Fibroblast of lung (primary cell): ENCODE data around the gene STPG1. TPM values are rescaled to one million over a fixed set of nuclear protein-coding genes. Genes with fewer than 3 reads are reported as not detected.
"Not testable (repeated sequence)": the region's sequence is repeated elsewhere in the genome, so short reads cannot be mapped to it uniquely, and the experiment has no call there.

Source experiments
- DNase-seq, 2 donors: peaks; one replicate each; pipeline versions ENCODE4 v3.0.0 to v3.0.0-alpha.2; 2010; ENCODE audit warnings: low read depth in 2 of 2
- H2AFZ ChIP-seq: 2 replicates; pipeline ENCODE4 v1.5.1; 2012; ENCODE audit warnings: low read length, control low read depth, inconsistent platforms
- H3K27ac ChIP-seq: 2 replicates; pipeline ENCODE4 v1.5.1; 2011; ENCODE audit warnings: low read length, control low read depth; ENCODE audit not compliant: insufficient read depth
- H3K27me3 ChIP-seq: 2 replicates; pipeline ENCODE4 v1.5.1; 2011; ENCODE audit warnings: mild to moderate bottlenecking, low read length; ENCODE audit not compliant: control insufficient read depth, insufficient read depth
- H3K36me3 ChIP-seq: 2 replicates; pipeline ENCODE4 v1.5.1; 2011; ENCODE audit warnings: low read length; ENCODE audit not compliant: control insufficient read depth, insufficient read depth
- H3K4me1 ChIP-seq: 2 replicates; pipeline ENCODE4 v1.5.1; 2011; ENCODE audit warnings: low read length; ENCODE audit not compliant: control insufficient read depth, insufficient read depth; ENCODE audit errors: extremely low read depth
- H3K4me2 ChIP-seq: 2 replicates; pipeline ENCODE4 v1.5.1; 2011; ENCODE audit warnings: low read length, control low read depth; ENCODE audit not compliant: insufficient read depth; ENCODE audit errors: extremely low read depth
- H3K4me3 ChIP-seq, 4 experiments: fragments of 200-600 bp in 1 of 4; sonication (generic) in 1 of 4; replicated peaks in 1 of 4; 2 replicates each; pipeline ENCODE4 v1.5.1; 2011 to 2016; ENCODE audit warnings: low read length in 4 of 4, low read depth in 3 of 4, mild to moderate bottlenecking in 3 of 4, control low read depth in 2 of 4, inconsistent platforms in 1 of 4, mixed read lengths in 1 of 4; ENCODE audit not compliant: insufficient read depth in 1 of 4; ENCODE audit errors: control extremely low read depth in 1 of 4
- H3K79me2 ChIP-seq: 2 replicates; pipeline ENCODE4 v1.5.1; 2012; ENCODE audit warnings: mild to moderate bottlenecking, low read length, inconsistent platforms; ENCODE audit not compliant: control insufficient read depth, insufficient read depth
- H3K9ac ChIP-seq: 2 replicates; pipeline ENCODE4 v1.5.1; 2011; ENCODE audit warnings: mild to moderate bottlenecking, low read length, control low read depth; ENCODE audit not compliant: insufficient read depth
- H3K9me3 ChIP-seq: 2 replicates; pipeline ENCODE4 v1.5.1; 2012; ENCODE audit warnings: low read depth, low read length; ENCODE audit not compliant: control insufficient read depth, insufficient read depth
- H4K20me1 ChIP-seq: 2 replicates; pipeline ENCODE4 v1.5.1; 2011; ENCODE audit warnings: low read length; ENCODE audit not compliant: control insufficient read depth, insufficient read depth; ENCODE audit errors: extremely low read depth
- EZH2 ChIP-seq: IDR thresholded peaks from 2 replicates; pipeline ENCODE4 v1.5.1; 2012; ENCODE audit warnings: low read length, control low read depth, mild to moderate bottlenecking; ENCODE audit errors: missing control alignments
- polyA plus RNA-seq, 2 donors: library from polyadenylated mRNA; depleted of rRNA in 1 of 2; stranded (reverse) in 1 of 2; unstranded in 1 of 2; fragments of >200 nt; gene quantifications; 2 replicates each; pipeline ENCODE4 v1.2.1, GENCODE V29; 2011 to 2012; ENCODE audit warnings: missing spikeins in 1 of 2
- total RNA-seq: library from RNA; depleted of rRNA; stranded (reverse); fragments of >200 nt; gene quantifications from 2 replicates; pipeline ENCODE4 v1.2.1, GENCODE V29; 2014
- TF ChIP-seq, protein P1 (sequence below), 2 donors: IDR thresholded peaks in 1 of 2; conservative IDR thresholded peaks in 1 of 2; 1 replicate in 1 of 2; 2 replicates in 1 of 2; pipeline ENCODE4 v1.5.1; 2011 to 2012; ENCODE audit warnings: low read length in 2 of 2, control low read depth in 1 of 2, inconsistent platforms in 1 of 2, low read depth in 1 of 2, mild to moderate bottlenecking in 1 of 2

The STPG1 gene
- total and polyA plus RNA-seq, 2 donors (not counting 1 experiment from before 2014, with no cell fraction given), result 7.9 to 8.5 TPM

DNA sequence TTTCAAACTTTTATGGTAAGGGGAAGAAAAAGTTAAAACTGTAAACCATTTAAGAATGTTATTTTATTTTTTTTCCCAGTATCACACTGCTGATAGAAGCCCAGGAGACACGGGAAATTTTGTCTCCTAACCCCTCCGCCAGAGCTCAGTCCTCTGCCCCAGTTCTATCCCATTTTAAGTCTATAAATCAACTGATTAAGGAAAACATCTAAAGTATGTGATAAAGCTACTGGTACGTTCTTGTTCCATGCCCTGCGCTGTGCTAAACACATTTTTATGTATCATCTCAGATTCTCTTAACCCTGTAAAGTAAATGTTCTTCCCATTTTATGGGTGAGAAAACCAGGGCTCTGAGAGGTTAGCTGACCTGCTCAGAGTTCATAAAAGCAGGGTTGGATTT lies 36.7 kb upstream of the STPG1 start:
- Histone ChIP-seq H3K9me3 (no peaks in the 10 kb centered on the region), H3K79me2 (no peaks in the 10 kb centered on the region), H3K9ac (no peak overlapping the region), H3K27me3 (no peaks in the 10 kb centered on the region), H3K36me3 (peaks cover 5% of the 10 kb centered on the region), H4K20me1 (no peaks in the 10 kb centered on the region), H3K4me1 (no peaks in the 10 kb centered on the region), H2AFZ (no peak overlapping the region), H3K4me3 (no peak overlapping the region), H3K4me2 (no peak overlapping the region), H3K27ac (no peak overlapping the region)
- TF ChIP-seq, protein P1, sequence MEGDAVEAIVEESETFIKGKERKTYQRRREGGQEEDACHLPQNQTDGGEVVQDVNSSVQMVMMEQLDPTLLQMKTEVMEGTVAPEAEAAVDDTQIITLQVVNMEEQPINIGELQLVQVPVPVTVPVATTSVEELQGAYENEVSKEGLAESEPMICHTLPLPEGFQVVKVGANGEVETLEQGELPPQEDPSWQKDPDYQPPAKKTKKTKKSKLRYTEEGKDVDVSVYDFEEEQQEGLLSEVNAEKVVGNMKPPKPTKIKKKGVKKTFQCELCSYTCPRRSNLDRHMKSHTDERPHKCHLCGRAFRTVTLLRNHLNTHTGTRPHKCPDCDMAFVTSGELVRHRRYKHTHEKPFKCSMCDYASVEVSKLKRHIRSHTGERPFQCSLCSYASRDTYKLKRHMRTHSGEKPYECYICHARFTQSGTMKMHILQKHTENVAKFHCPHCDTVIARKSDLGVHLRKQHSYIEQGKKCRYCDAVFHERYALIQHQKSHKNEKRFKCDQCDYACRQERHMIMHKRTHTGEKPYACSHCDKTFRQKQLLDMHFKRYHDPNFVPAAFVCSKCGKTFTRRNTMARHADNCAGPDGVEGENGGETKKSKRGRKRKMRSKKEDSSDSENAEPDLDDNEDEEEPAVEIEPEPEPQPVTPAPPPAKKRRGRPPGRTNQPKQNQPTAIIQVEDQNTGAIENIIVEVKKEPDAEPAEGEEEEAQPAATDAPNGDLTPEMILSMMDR (conservative IDR thresholded peaks at IDR 0.05 in 1 of 2, IDR thresholded peaks at IDR 0.05 in 1 of 2; ENCODE audit: low read depth in 1 of 2, low read length in 2 of 2), result no peak
- no peak for TF ChIP-seq EZH2
- no peak for DNase-seq

DNA sequence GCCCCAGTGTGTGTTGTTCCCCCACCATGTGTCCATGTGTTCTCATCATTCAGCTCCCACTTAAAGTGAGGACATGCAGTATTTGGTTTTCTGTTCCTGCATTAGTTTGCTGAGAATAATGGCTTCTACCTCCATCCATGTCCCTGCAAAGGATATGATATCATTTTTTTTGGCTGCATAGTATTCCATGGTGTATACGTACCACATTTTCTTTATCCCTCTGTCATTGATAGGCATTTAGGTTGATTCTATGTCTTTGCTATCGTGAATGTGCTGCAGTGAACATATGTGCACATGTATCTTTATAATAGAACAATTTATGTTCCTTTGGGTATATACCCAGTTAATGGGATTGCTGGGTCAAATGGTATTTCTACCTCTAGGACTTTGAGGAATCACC lies 32.9 kb upstream of the STPG1 start:
- H3K4me2 ChIP-seq, H3K79me2 ChIP-seq, H3K27ac ChIP-seq, H3K4me3 ChIP-seq, H2AFZ ChIP-seq, H3K27me3 ChIP-seq, H4K20me1 ChIP-seq, H3K36me3 ChIP-seq, H3K4me1 ChIP-seq, H3K9ac ChIP-seq, H3K9me3 ChIP-seq, DNase-seq: not testable (repeated sequence)

DNA sequence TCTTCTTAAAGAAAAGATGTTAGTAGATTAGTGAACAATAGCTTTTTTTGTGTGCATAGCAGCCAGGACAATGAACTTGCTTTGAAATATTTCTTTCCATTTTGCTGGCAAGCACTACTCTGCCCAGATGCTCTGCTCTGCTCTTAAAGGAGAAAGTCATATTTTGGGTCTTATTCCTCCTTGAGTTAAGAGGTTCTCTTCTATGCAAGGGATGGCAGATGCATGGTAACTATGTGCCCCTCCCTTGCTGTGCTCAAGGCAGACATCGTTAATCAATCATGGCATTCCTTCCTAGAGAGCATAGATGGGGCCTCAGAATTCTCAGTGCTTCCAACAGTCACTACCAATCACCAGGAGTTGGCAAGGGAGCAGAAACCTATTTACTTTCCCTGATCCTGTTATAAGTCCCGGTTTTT lies 29.7 kb upstream of the STPG1 start:
- no peak overlapping the region for H3K4me3 ChIP-seq
- H3K27me3 ChIP-seq, result no peaks in the 10 kb centered on the region
- H3K4me2 ChIP-seq, result no peak overlapping the region
- H3K9me3 ChIP-seq, result no peaks in the 10 kb centered on the region
- H2AFZ ChIP-seq, result no peak overlapping the region
- no peak for TF ChIP-seq EZH2
- TF ChIP-seq, protein P1 (conservative IDR thresholded peaks at IDR 0.05 in 1 of 2, IDR thresholded peaks at IDR 0.05 in 1 of 2; ENCODE audit: low read depth in 1 of 2, low read length in 2 of 2), result no peak
- peaks cover 2% of the 10 kb centered on the region for H3K4me1 ChIP-seq
- no peak overlapping the region for H3K9ac ChIP-seq
- peak; percentile 36 to 43 for DNase-seq
- no peak overlapping the region for H3K27ac ChIP-seq
- H3K79me2 ChIP-seq, result no peaks in the 10 kb centered on the region
- H3K36me3 ChIP-seq, result peaks cover 7% of the 10 kb centered on the region
- no peaks in the 10 kb centered on the region for H4K20me1 ChIP-seq
